Chondrocyte (in vitro differentiated cells): ENCODE measurements around the gene TAS1R2. TPM values are rescaled to one million over a fixed set of nuclear protein-coding genes. Genes with fewer than 3 reads are reported as not detected.

Experiments used
- DNase-seq: peaks from one replicate; pipeline ENCODE4 v3.0.0; 2021; ENCODE audit warnings: mixed read lengths, low spot score
- H3K27ac Mint-ChIP-seq: one replicate; pipeline ENCODE4 v1.8.0; 2021; ENCODE audit warnings: mild to moderate bottlenecking, moderate library complexity, mixed read lengths; ENCODE audit not compliant: unreplicated experiment
- H3K27me3 Mint-ChIP-seq: 2 replicates; pipeline ENCODE4 v1.8.0; 2021; ENCODE audit warnings: low read depth, mixed read lengths
- H3K36me3 Mint-ChIP-seq: 2 replicates; pipeline ENCODE4 v1.8.0; 2021; ENCODE audit warnings: low read depth, mixed read lengths
- H3K4me1 Mint-ChIP-seq: 2 replicates; pipeline ENCODE4 v1.8.0; 2021; ENCODE audit warnings: low read depth, mild to moderate bottlenecking, mixed read lengths
- H3K4me3 Mint-ChIP-seq: one replicate; pipeline ENCODE4 v1.8.0; 2021; ENCODE audit warnings: mild to moderate bottlenecking, moderate library complexity, mixed read lengths; ENCODE audit not compliant: unreplicated experiment
- H3K9me3 Mint-ChIP-seq: 2 replicates; pipeline ENCODE4 v1.8.0; 2021; ENCODE audit warnings: low read depth, mixed read lengths
- CTCF ChIP-seq: fragments of 200-600 bp; sonication (generic); IDR thresholded peaks from 2 replicates; pipeline ENCODE4 v1.5.0; 2021; ENCODE audit warnings: antibody characterized with exemption, mild to moderate bottlenecking, moderate library complexity
- total RNA-seq: library from RNA; stranded (reverse); gene quantifications from 3 replicates; pipeline ENCODE4 v1.2.1, GENCODE V29; 2021

Gene TAS1R2
- total RNA-seq, 1 donor from 2014 or later, result not detected

GRCh38 chr1:18831656-18832055, 27.8 kb downstream of the TAS1R2 start:
- Mint-ChIP-seq H3K27me3 (peaks cover 22% of the 10 kb centered on the region), H3K27ac (no peak overlapping the region), H3K9me3 (peaks cover 5% of the 10 kb centered on the region)

GRCh38 chr1:18830596-18830995, 28.9 kb downstream of the TAS1R2 start:
- no peak for DNase-seq
- Mint-ChIP-seq H3K4me3 (no peak overlapping the region), H3K27ac (no peak overlapping the region), H3K27me3 (peaks cover 27% of the 10 kb centered on the region), H3K4me1 (no peaks in the 10 kb centered on the region), H3K9me3 (peaks cover 5% of the 10 kb centered on the region), H3K36me3 (no peaks in the 10 kb centered on the region)
- TF ChIP-seq CTCF, result no peak

More at GRCh38 chr1:18831656-18832055, 27.8 kb downstream of the TAS1R2 start:
- Mint-ChIP-seq H3K4me1 (no peaks in the 10 kb centered on the region), H3K4me3 (no peak overlapping the region), H3K36me3 (no peaks in the 10 kb centered on the region)
- TF ChIP-seq CTCF, result no peak
- DNase-seq, result no peak

GRCh38 chr1:18829671-18830070, 29.8 kb downstream of the TAS1R2 start:
- Mint-ChIP-seq H3K4me1 (no peaks in the 10 kb centered on the region), H3K27me3 (peaks cover 19% of the 10 kb centered on the region), H3K4me3 (no peak overlapping the region), H3K27ac (no peak overlapping the region), H3K9me3 (peaks cover 5% of the 10 kb centered on the region), H3K36me3 (no peaks in the 10 kb centered on the region)
- no peak for TF ChIP-seq CTCF
- no peak for DNase-seq

- no peak for DNase-seq
- TF ChIP-seq CTCF, result no peak
- no peak overlapping the region for H3K27ac Mint-ChIP-seq
These were observed 31.2 kb downstream of the TAS1R2 start for GRCh38 chr1:18828224-18828623.

GRCh38 chr1:18823438-18823837, 36.0 kb downstream of the TAS1R2 start:
- Mint-ChIP-seq H3K27me3 (peaks cover 42% of the 10 kb centered on the region), H3K27ac (no peak overlapping the region), H3K4me3 (no peak overlapping the region), H3K36me3 (peaks cover 1% of the 10 kb centered on the region), H3K4me1 (no peaks in the 10 kb centered on the region), H3K9me3 (peaks cover 5% of the 10 kb centered on the region)
- no peak for TF ChIP-seq CTCF
- no peak for DNase-seq

More at GRCh38 chr1:18828224-18828623, 31.2 kb downstream of the TAS1R2 start:
- Mint-ChIP-seq H3K4me3 (no peak overlapping the region), H3K36me3 (peaks cover under 1% of the 10 kb centered on the region), H3K27me3 (peaks cover 23% of the 10 kb centered on the region), H3K9me3 (peaks cover 5% of the 10 kb centered on the region), H3K4me1 (no peaks in the 10 kb centered on the region)
